ENCODE data around the gene SLIT1.

GRCh38 chr10:97078261-97078937, 107.4 kb downstream of the SLIT1 start:
- TF ChIP-seq CTCF (IDR thresholded peaks at IDR 0.05) (no peak), POLR2A (IDR thresholded peaks at IDR 0.05) (no peak)
